K562 (cell line): ENCODE data around the gene NPC1L1.

Source experiments
- CBX3 ChIP-seq, 2 experiments: IDR thresholded peaks; 1 replicate in 1 of 2; 2 replicates in 1 of 2; pipeline ENCODE4 v1.6.1; 2012; ENCODE audit warnings: inconsistent platforms in 2 of 2, low read length in 2 of 2, borderline replicate concordance in 1 of 2, control low read depth in 1 of 2
- ETV6 ChIP-seq, 3 experiments: fragments of 150-350 bp in 1 of 3; sonication (generic) in 1 of 3; formaldehyde crosslinking in 1 of 3; IDR thresholded peaks; 2 replicates each; pipeline versions ENCODE4 v1.6.1 to v1.8.0; 2014 to 2022; ENCODE audit warnings: borderline replicate concordance in 2 of 3, low read depth in 2 of 3, antibody characterized with exemption in 1 of 3, low read length in 1 of 3, mild to moderate bottlenecking in 1 of 3, missing genetic modification reagents in 1 of 3
- JUN ChIP-seq, 2 experiments: sonication (generic) in 1 of 2; formaldehyde crosslinking in 1 of 2; IDR thresholded peaks; 2 replicates each; pipeline versions ENCODE4 v1.6.1 to v1.8.0; 2012 to 2022; ENCODE audit warnings: borderline replicate concordance in 2 of 2, mild to moderate bottlenecking in 2 of 2, improper control_type of control experiment in 1 of 2, low read depth in 1 of 2, low read length in 1 of 2, missing genetic modification reagents in 1 of 2
- NFIX ChIP-seq: fragments of 250-450 bp; sonication (Bioruptor Pico); IDR thresholded peaks from 2 replicates; pipeline ENCODE4 v1.4.0; 2020; ENCODE audit warnings: low read depth, mild to moderate bottlenecking, moderate library complexity
- ZBTB7A ChIP-seq: IDR thresholded peaks from 2 replicates; pipeline ENCODE4 v1.6.1; 2011; ENCODE audit warnings: low read depth, mild to moderate bottlenecking, low read length, moderate library complexity, borderline replicate concordance; ENCODE audit not compliant: control insufficient read depth
- ZFP30 ChIP-seq: fragments of 250-450 bp; sonication (Bioruptor Pico); IDR thresholded peaks from 2 replicates; pipeline ENCODE4 v1.8.0; 2022; ENCODE audit warnings: moderate library complexity, mild to moderate bottlenecking, inconsistent platforms, borderline replicate concordance

GRCh38 chr7:44524811-44525388, 16.2 kb downstream of the NPC1L1 start:
- no peak for TF ChIP-seq ETV6 (IDR thresholded peaks at IDR 0.05; ENCODE audit: borderline replicate concordance in 1 of 2, low read depth in 2 of 2, low read length in 1 of 2)
- no peak for TF ChIP-seq ETV6 (CRISPR knock-in tag; IDR thresholded peaks at IDR 0.05; ENCODE audit: borderline replicate concordance)
- no peak for TF ChIP-seq ZBTB7A
- no peak for TF ChIP-seq NFIX (CRISPR knock-in tag)
- no peak for TF ChIP-seq JUN (IDR thresholded peaks at IDR 0.05; ENCODE audit: borderline replicate concordance, low read depth, low read length)
- TF ChIP-seq JUN (CRISPR knock-in tag; IDR thresholded peaks at IDR 0.05; ENCODE audit: borderline replicate concordance): no peak
- peak in 1 of 2 experiments; percentile 72; a peak in 2 of 3 replicates for TF ChIP-seq CBX3 (IDR thresholded peaks at IDR 0.05; ENCODE audit: borderline replicate concordance in 1 of 2, low read length in 2 of 2)
- TF ChIP-seq ZFP30 (CRISPR knock-in tag): no peak
